Activated B cell treated with CpG ODN at 0.5 μM for 24 hours (primary cell): ENCODE measurements around the gene CYBC1. TPM values are rescaled to one million over a fixed set of nuclear protein-coding genes. Genes with fewer than 3 reads are reported as not detected.

Experiments used
- ATAC-seq: fragments of 200-7000 bp; cut with Tn5 transposase; one replicate; pipeline ENCODE4 v1.10.0; 2021; ENCODE audit warnings: low read depth, mild to moderate bottlenecking, moderate library complexity
- CTCF ChIA-PET: fragments of 350-600 bp; sonication (Branson Sonifier 250); formaldehyde crosslinking; loops from one replicate; lab custom pipeline; 2021; ENCODE audit warnings: antibody characterized with exemption; lab: Charles Lee
- POLR2A ChIA-PET: fragments of 350-600 bp; sonication (Branson Sonifier 250); formaldehyde crosslinking; loops from one replicate; lab custom pipeline; 2021; ENCODE audit warnings: antibody characterized with exemption; lab: Charles Lee
- DNase-seq: peaks from one replicate; pipeline ENCODE4 v3.0.0; 2022
- H3K27ac Mint-ChIP-seq: one replicate; pipeline ENCODE4 v1.8.0; 2020; ENCODE audit warnings: mixed read lengths
- H3K27me3 Mint-ChIP-seq: one replicate; pipeline ENCODE4 v1.8.0; 2021; ENCODE audit warnings: mixed read lengths
- H3K36me3 Mint-ChIP-seq: one replicate; pipeline ENCODE4 v1.8.0; 2021; ENCODE audit warnings: low read depth, mixed read lengths
- H3K4me1 Mint-ChIP-seq: one replicate; pipeline ENCODE4 v1.8.0; 2021; ENCODE audit warnings: mixed read lengths
- H3K4me3 Mint-ChIP-seq: one replicate; pipeline ENCODE4 v1.8.0; 2020; ENCODE audit warnings: mild to moderate bottlenecking, mixed read lengths
- H3K9me3 Mint-ChIP-seq: one replicate; pipeline ENCODE4 v1.8.0; 2020; ENCODE audit warnings: mixed read lengths
- intact Hi-C: fragments of 100-400 bp; cut with micrococcal nuclease; formaldehyde crosslinking; loops from one replicate; pipeline ENCODE4 v1.15.1; 2024
- total RNA-seq: library from RNA; stranded (reverse); gene quantifications from 2 replicates; pipeline ENCODE4 v1.2.3, GENCODE V29; 2022
- TF ChIP-seq, protein P1 (sequence below): fragments of 200-600 bp; IDR thresholded peaks from one replicate; pipeline ENCODE4 v1.8.0; 2022; ENCODE audit warnings: antibody characterized with exemption, mild to moderate bottlenecking

Gene CYBC1
- total RNA-seq, 1 donor from 2014 or later, result 501 TPM

DNA sequence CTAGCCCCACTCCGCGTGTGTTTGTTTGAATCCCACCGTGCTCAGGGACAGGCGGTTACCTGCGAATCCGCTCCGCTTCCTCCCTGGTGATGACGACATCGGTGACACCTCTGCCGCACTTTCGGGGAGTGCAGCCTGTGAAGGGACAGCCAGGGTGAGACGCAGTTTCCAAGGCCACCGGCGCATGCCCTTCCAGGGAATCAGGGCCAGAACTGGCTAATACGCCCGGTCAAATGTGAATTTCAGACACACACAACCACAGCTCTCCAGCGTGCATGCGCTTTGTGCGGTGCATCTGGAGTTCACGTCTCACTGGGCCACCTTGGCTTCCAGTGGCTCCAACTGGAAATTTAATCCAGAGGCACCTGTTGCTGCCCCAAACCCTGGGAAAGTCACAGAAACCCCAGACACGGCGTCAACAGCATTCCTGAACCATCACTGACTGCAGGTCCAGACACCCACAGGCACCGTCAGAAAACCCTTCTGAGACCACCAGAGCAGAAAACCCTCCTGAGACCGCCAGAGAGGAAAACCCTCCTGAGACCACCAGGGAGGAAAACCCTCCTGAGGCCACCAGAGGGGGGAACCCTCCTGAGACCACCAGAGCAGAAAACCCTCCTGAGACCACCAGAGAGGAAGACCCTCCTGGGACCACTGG is 39.0 kb downstream of the CYBC1 start:
- H3K9me3 Mint-ChIP-seq, result no peaks in the 10 kb centered on the region
- intact Hi-C loops, result no loop called here
- TF ChIP-seq, protein P1, sequence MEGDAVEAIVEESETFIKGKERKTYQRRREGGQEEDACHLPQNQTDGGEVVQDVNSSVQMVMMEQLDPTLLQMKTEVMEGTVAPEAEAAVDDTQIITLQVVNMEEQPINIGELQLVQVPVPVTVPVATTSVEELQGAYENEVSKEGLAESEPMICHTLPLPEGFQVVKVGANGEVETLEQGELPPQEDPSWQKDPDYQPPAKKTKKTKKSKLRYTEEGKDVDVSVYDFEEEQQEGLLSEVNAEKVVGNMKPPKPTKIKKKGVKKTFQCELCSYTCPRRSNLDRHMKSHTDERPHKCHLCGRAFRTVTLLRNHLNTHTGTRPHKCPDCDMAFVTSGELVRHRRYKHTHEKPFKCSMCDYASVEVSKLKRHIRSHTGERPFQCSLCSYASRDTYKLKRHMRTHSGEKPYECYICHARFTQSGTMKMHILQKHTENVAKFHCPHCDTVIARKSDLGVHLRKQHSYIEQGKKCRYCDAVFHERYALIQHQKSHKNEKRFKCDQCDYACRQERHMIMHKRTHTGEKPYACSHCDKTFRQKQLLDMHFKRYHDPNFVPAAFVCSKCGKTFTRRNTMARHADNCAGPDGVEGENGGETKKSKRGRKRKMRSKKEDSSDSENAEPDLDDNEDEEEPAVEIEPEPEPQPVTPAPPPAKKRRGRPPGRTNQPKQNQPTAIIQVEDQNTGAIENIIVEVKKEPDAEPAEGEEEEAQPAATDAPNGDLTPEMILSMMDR, result no peak
- POLR2A ChIA-PET, result no interaction called here
- DNase-seq (no peak), ATAC-seq (no peak)
- CTCF ChIA-PET, result no interaction called here
- H3K27me3 Mint-ChIP-seq, result no peaks in the 10 kb centered on the region
- H3K4me3 Mint-ChIP-seq, result no peak overlapping the region
- H3K27ac Mint-ChIP-seq, result no peak overlapping the region
- H3K36me3 Mint-ChIP-seq, result peaks cover 36% of the 10 kb centered on the region
- H3K4me1 Mint-ChIP-seq, result peaks cover 27% of the 10 kb centered on the region

DNA sequence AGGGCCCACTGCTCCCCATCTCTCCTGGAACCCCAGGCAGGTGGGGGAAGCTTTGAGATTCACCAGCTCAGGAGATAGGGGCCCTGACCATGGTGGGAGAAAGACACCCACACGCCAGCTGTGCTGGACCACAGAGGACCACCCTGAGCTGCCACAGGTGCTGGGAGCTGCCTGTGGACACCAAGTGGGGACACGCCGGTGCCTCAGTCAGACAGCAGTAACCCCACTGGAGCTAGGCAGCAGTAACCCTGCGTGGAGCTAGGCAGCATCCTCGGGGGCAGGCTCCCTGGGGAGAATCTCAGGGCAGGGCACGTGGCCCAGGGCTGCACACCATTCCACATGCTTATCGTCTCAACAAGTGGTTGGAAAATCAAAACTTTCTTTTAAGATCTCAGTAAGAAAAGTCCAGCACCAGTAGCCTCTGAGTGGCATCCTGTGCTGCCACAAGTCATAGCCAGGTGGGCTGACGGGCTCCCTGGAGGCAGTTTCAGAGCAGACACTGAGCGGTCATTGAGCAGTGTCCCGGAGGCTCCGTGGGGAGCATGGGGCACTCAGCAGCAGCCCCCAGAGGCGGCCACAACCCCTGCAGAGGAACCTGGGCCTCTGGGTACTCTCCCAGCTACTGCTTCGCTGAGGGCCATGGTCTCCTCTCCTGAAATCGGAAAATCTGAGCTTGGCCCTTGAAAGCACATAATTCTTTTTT is 40.4 kb downstream of the CYBC1 start:
- no peaks in the 10 kb centered on the region for H3K27me3 Mint-ChIP-seq
- no peak overlapping the region for H3K4me3 Mint-ChIP-seq

DNA sequence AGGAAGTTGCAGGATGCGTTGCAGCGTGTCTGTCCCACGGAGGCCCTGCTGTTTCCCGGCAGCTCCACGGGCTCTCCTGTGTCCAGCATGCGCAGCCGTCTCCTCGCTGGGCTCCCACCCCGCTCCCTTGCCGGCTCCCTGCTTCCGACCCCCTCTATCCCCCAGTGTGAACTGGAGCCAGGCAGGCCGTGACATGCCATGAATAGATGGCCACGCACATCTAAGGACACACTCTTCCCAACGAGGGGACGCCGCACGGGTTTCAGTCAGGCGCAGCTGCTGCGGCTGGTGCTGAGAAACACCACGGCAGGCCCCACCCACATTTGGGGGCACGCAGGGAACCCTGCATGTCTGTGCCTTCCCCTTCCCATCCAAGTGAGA is 41.6 kb downstream of the CYBC1 start:
- POLR2A ChIA-PET, result no interaction called here
- H3K4me3 Mint-ChIP-seq, result no peak overlapping the region
- intact Hi-C loops, result no loop called here

More for the DNA sequence above, 40.4 kb downstream of the CYBC1 start:
- no peak for DNase-seq
- peaks cover 41% of the 10 kb centered on the region for H3K36me3 Mint-ChIP-seq
- H3K9me3 Mint-ChIP-seq, result no peaks in the 10 kb centered on the region
- intact Hi-C loops, result no loop called here
- TF ChIP-seq, protein P1, result no peak
- ChIA-PET CTCF (no interaction called here), POLR2A (interaction anchor here (0.5 kb wide), 1 partner anchor 537 kb away, joined by 17 read pairs; no protein-coding TSS in a partner anchor)
- H3K27ac Mint-ChIP-seq, result no peak overlapping the region
- peaks cover 25% of the 10 kb centered on the region for H3K4me1 Mint-ChIP-seq
- no peak for ATAC-seq

DNA sequence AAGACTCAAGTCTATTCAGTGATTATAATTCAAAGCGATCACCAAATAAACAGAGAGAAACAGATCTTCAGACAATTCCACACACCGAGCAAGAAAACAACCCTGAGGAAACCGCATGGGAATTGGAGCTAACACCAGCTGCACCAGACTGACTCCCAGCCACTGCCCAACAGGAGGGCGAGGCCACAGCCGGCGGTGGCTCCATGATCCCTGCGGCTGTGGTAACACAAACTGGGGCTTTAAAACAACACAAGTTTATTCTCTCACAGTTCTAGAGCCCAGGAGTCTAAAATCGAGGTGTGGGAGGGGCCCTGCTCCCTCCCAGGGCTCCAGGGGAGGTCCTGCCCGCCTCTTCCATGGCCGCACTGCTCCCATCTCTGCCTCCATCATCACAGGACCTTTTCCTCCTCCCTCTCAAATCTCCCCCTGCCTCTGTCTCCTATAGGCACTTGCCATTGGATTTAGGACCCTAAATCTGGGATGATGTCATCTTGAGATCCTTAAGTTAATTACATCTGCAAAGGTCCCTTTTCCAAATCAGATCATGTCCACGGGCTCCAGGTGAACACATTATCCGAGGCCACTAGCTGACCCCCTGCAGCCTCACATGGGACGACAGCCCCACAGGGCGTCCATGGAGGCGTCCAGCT is 42.1 kb downstream of the CYBC1 start:
- no peak for ATAC-seq
- Mint-ChIP-seq H3K4me1 (peaks cover 15% of the 10 kb centered on the region), H3K27ac (no peak overlapping the region), H3K4me3 (no peak overlapping the region), H3K27me3 (no peaks in the 10 kb centered on the region), H3K36me3 (peaks cover 44% of the 10 kb centered on the region), H3K9me3 (no peaks in the 10 kb centered on the region)
- intact Hi-C loops, result no loop called here
- POLR2A ChIA-PET, result no interaction called here
- no peak for DNase-seq
- CTCF ChIA-PET, result no interaction called here
- TF ChIP-seq, protein P1, result no peak

More for the DNA sequence above, 41.6 kb downstream of the CYBC1 start:
- DNase-seq, result no peak
- Mint-ChIP-seq H3K4me1 (peaks cover 15% of the 10 kb centered on the region), H3K9me3 (no peaks in the 10 kb centered on the region), H3K27ac (no peak overlapping the region), H3K36me3 (peaks cover 39% of the 10 kb centered on the region), H3K27me3 (no peaks in the 10 kb centered on the region)
- TF ChIP-seq, protein P1, result no peak
- CTCF ChIA-PET, result interaction anchor here (0.5 kb wide), 1 partner anchor 16 kb away, joined by 4 read pairs; no protein-coding TSS in a partner anchor
- ATAC-seq, result no peak

DNA sequence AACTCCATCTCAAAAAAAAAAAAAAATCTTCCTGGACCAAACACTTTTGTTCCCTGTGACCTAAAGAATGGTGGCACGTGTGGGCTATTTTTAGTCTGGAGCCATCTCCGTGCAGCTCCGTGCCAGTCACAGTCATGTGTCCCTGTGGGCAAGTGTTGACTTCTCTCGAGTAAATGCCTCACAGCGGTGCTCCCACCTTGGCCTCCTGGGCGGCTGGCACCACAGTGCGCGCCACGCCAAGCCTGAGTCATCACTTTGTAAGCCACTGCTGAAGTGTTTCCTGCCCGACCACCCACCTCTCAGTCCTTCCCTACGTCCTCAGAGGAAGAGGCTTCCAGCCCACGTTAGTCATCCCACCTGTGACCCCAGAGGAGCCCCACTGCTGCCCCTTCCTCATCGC is 43.3 kb downstream of the CYBC1 start:
- ATAC-seq (no peak), DNase-seq (no peak)
- H3K4me3 Mint-ChIP-seq, result no peak overlapping the region
- no peaks in the 10 kb centered on the region for H3K9me3 Mint-ChIP-seq
- peaks cover 14% of the 10 kb centered on the region for H3K4me1 Mint-ChIP-seq
- intact Hi-C loops, result no loop called here
- no peak overlapping the region for H3K27ac Mint-ChIP-seq
- POLR2A ChIA-PET, result no interaction called here
- H3K36me3 Mint-ChIP-seq, result peaks cover 47% of the 10 kb centered on the region
- CTCF ChIA-PET, result no interaction called here
- TF ChIP-seq, protein P1, result no peak
- no peaks in the 10 kb centered on the region for H3K27me3 Mint-ChIP-seq
